ENCODE data around the gene ABCG2.

Gene ABCG2

DNA sequence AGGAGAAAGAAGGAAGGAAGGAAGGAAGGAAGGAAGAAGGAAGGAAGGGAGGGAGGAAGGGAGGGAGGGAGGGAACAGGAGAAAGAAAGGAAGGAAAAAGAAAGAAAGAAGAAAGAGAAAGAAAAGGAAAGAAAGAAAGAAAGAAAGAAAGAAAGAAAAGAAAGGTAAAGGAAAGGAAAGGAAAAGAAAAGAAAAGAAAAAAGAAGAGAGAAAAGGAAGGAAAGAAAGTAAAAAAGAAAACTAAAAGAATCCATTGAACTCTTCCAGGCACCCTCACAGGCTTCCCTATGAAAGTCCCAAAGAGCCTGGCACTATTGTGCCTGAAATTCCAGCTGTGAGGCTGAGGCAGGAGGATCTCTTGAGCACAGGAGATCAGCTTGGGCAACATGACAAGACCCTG lies 11.5 kb downstream of the ABCG2 start:
- DNase-seq (ENCODE audit: low spot score) = no peak
- TF ChIP-seq, protein P1, sequence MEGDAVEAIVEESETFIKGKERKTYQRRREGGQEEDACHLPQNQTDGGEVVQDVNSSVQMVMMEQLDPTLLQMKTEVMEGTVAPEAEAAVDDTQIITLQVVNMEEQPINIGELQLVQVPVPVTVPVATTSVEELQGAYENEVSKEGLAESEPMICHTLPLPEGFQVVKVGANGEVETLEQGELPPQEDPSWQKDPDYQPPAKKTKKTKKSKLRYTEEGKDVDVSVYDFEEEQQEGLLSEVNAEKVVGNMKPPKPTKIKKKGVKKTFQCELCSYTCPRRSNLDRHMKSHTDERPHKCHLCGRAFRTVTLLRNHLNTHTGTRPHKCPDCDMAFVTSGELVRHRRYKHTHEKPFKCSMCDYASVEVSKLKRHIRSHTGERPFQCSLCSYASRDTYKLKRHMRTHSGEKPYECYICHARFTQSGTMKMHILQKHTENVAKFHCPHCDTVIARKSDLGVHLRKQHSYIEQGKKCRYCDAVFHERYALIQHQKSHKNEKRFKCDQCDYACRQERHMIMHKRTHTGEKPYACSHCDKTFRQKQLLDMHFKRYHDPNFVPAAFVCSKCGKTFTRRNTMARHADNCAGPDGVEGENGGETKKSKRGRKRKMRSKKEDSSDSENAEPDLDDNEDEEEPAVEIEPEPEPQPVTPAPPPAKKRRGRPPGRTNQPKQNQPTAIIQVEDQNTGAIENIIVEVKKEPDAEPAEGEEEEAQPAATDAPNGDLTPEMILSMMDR (IDR thresholded peaks at IDR 0.05; ENCODE audit: extremely low read depth, missing control alignments) = no peak

DNA sequence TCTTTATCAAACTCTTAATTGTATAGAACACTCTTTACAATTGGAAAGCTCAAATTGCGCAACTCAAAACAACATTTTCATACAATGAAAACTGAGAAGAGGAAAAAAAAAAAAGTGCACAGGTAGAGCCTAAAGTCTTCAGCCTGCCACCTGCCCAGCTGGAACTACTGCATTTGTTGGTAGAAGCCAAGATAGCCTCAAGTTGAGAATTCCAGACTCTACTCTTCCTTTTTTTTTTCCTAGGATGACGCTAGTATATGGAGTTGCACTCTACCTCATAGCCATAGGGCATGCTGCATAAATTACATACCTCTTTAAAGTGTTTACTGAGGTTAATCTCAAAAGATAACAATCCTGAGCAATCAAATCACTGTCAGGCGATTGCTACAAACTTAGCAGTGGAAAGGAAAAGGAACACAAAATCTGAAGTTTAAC lies 13.6 kb downstream of the ABCG2 start:
- TF ChIP-seq, protein P1 (IDR thresholded peaks at IDR 0.05; ENCODE audit: extremely low read depth, missing control alignments) = no peak
- no peak for DNase-seq (ENCODE audit: low spot score)

DNA sequence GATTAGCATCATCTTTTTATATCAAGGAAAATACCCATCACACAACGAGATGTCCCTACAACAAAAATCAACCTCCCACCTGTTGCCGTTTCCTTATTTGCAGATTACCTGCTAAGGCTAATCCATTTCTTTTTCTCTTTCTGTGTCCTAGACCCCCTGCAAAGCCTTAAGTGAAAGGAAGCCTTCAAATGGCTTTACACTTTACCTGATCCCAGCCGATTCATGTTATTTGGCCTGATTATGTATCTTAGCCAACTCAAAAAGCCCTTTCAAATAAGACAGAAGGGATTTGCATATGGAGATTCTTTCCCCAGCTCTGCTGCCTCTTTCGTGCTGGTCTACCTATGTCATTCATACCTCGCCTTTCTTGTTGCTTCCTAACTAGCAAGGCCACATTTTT lies 14.4 kb downstream of the ABCG2 start:
- TF ChIP-seq, protein P1 (IDR thresholded peaks at IDR 0.05; ENCODE audit: extremely low read depth, missing control alignments) = no peak
- no peak for DNase-seq (ENCODE audit: low spot score)

DNA sequence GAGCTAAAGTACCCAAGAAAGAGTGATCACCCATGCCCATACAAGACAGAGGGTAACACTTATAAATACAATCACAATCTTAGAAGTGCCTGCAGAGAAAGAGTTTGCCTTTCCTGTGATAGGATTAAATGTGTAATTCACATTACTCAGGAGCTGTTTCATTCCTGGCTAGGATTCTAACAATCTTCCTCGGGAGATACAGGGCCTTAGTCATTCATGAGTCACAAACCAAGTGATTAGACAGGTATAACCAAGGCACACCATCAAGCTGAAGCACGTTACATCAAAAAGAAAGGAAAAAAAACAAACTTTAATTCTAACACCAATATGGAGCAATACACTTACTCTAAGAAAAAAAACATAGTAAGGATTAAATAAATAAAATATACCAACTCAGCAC lies 14.9 kb downstream of the ABCG2 start:
- no peak for DNase-seq (ENCODE audit: low spot score)
- TF ChIP-seq, protein P1 (IDR thresholded peaks at IDR 0.05; ENCODE audit: extremely low read depth, missing control alignments) = no peak

DNA sequence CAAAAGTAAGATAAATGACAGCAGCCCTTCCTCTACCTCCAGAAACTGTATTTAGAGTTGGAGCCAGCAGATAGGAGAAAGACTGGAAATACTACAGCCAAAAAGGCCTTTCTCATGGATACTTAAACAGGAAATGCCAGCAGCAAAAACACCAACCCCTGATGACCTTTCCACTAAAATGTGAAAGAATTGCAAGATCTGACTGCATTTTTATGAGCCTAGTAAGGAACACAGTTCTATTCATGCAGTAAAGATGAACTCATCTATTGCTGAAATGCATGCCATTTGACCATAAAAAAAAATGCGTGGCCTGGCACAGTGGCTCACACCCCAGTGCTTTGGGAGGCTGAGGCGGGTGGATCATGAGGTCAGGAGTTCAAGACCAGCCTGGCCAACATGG lies 19.9 kb downstream of the ABCG2 start:
- DNase-seq (ENCODE audit: low spot score) = no peak
- TF ChIP-seq, protein P1 (IDR thresholded peaks at IDR 0.05; ENCODE audit: extremely low read depth, missing control alignments) = no peak

DNA sequence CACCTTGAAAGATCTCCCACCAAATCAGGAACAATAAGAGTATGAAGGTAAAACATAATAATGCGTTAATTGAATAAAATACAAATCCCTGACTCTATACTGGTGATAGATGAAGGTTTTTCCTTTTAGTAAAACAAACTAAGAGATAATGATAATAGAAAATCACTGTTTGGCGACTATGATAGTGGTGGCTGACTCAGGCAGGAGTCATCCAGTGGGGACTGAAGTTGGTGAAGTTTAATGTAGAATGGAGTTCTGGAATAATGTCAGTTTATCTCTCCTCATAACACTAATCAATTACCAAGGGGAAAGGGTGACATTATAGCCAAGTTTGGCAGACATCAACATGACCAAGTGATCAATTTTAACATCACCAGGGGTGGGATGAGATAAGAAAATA lies 21.3 kb downstream of the ABCG2 start:
- TF ChIP-seq, protein P1 (IDR thresholded peaks at IDR 0.05; ENCODE audit: extremely low read depth, missing control alignments) = no peak
- no peak for DNase-seq (ENCODE audit: low spot score)

DNA sequence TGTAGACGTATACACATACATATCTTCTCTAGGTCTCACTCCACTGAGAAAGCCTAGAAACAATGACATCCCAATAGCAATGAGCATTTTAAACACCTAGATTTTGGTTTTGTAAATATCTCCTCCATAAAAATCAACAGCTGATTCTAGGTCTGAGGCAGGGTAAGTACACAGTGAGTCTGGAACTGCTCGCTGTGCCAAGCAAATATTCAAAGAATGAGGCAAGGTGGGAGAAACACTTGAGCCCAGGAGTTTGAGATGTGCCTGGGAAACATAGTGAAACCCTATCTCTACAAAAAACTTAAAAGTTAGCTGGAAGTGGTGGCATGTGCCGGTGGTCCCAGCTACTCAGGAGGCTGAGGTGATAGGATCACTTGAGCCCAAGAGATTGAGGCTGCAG lies 22.2 kb downstream of the ABCG2 start:
- DNase-seq (ENCODE audit: low spot score) = no peak
- TF ChIP-seq, protein P1 (IDR thresholded peaks at IDR 0.05; ENCODE audit: extremely low read depth, missing control alignments) = no peak

Data from GM20000 (cell line).